IPS-NIHi7 (cell line): ENCODE measurements around the gene VPS13D.

ENCODE experiments used
- DNase-seq: peaks from one replicate; pipeline ENCODE4 v3.0.0; 2012; ENCODE audit warnings: mixed read lengths; ENCODE audit errors: extremely low spot score

VPS13D gene

GRCh38 chr1:12228979-12229378 lies 851 bp upstream of the VPS13D start:
- DNase-seq: no peak

- DNase-seq: no peak
Measured at GRCh38 chr1:12229386-12229834, 420 bp upstream of the VPS13D start.

GRCh38 chr1:12230549-12231275 lies 882 bp downstream of the VPS13D start:
- peak; percentile 58 for DNase-seq

- DNase-seq: no peak
Measured at GRCh38 chr1:12231276-12231595, 1.4 kb downstream of the VPS13D start.

GRCh38 chr1:12232221-12232620 lies 2.4 kb downstream of the VPS13D start:
- no peak for DNase-seq

- DNase-seq: peak; percentile 67
Measured at GRCh38 chr1:12244078-12244477, 14.2 kb downstream of the VPS13D start.

GRCh38 chr1:12244585-12244984 lies 14.8 kb downstream of the VPS13D start:
- DNase-seq: no peak

GRCh38 chr1:12245116-12245515 lies 15.3 kb downstream of the VPS13D start:
- no peak for DNase-seq

- DNase-seq: no peak
Measured at GRCh38 chr1:12245733-12246132, 15.9 kb downstream of the VPS13D start.

- no peak for DNase-seq
Measured at GRCh38 chr1:12246584-12246983, 16.8 kb downstream of the VPS13D start.

GRCh38 chr1:12249181-12249580 lies 19.4 kb downstream of the VPS13D start:
- no peak for DNase-seq

- no peak for DNase-seq
Measured at GRCh38 chr1:12249748-12250147, 19.9 kb downstream of the VPS13D start.

- DNase-seq: no peak
Measured at GRCh38 chr1:12251442-12251841, 21.6 kb downstream of the VPS13D start.

- DNase-seq: no peak
Measured at GRCh38 chr1:12255913-12256312, 26.1 kb downstream of the VPS13D start.

- DNase-seq: no peak
Measured at GRCh38 chr1:12258272-12258671, 28.4 kb downstream of the VPS13D start.

- DNase-seq: no peak
Measured at GRCh38 chr1:12269351-12269750, 39.5 kb downstream of the VPS13D start.

GRCh38 chr1:12271033-12271432 lies 41.2 kb downstream of the VPS13D start:
- no peak for DNase-seq

GRCh38 chr1:12272770-12273169 lies 42.9 kb downstream of the VPS13D start:
- DNase-seq: no peak

- peak; percentile 79 for DNase-seq
Measured at GRCh38 chr1:12275370-12275769, 45.5 kb downstream of the VPS13D start.

GRCh38 chr1:12276225-12276624 lies 46.4 kb downstream of the VPS13D start:
- DNase-seq: peak; percentile 82

- DNase-seq: no peak
Measured at GRCh38 chr1:12279003-12279402, 49.2 kb downstream of the VPS13D start.

GRCh38 chr1:12279728-12280464 lies 50.1 kb downstream of the VPS13D start:
- no peak for DNase-seq

GRCh38 chr1:12282142-12282541 lies 52.3 kb downstream of the VPS13D start:
- no peak for DNase-seq
